Activated T-helper 9 cell treated with anti-CD3 and anti-CD28 coated beads, Interleukin-2, amount 50 U/mL, for 16 hours (primary cell): ENCODE measurements around the gene GXYLT1.
"Not testable (repeated sequence)": the region's sequence is repeated elsewhere in the genome, so short reads cannot be mapped to it uniquely, and the experiment has no call there.

Experiments
- DNase-seq: peaks from one replicate; pipeline ENCODE4 v3.0.0-alpha.2; 2020; ENCODE audit warnings: low read depth

Gene GXYLT1

DNA sequence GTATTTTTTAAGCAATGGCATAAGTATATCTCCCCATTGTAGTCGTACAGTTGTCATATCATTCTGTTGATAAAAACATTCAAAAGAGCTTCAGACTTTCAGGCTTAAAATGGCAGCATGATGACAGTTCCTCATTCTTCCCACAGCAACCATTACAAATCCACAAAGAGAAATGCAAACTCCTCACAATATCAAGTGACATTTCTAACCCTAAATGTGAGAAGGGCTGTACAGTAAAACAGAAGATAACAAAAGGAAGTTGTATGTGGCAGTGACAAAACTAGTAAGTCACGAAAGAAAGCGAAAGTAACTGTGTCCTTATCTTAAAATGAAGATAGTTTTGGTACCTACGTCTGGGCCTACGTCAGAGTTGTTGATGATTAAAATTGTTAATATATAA is 46.7 kb downstream of the GXYLT1 start:
- no peak for DNase-seq

DNA sequence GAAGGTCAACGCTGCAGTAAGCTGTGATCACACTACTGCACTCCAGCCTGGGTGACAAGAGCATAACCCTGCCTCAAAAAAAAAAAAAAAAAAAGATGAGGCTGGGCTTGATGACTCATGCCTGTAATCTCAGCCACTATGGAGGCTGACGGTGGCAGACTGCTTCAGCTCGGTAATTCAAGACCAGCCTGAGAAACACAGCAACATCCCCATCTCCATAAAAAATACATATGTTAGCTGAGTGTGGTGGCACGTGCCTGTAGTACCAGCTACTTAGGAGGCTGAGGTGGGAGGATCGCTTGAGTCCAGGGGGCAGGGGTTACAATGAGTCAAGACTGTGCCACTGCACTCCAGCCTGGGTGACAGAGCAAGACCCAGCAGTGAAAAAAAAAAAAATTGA is 50.4 kb downstream of the GXYLT1 start:
- no peak for DNase-seq

DNA sequence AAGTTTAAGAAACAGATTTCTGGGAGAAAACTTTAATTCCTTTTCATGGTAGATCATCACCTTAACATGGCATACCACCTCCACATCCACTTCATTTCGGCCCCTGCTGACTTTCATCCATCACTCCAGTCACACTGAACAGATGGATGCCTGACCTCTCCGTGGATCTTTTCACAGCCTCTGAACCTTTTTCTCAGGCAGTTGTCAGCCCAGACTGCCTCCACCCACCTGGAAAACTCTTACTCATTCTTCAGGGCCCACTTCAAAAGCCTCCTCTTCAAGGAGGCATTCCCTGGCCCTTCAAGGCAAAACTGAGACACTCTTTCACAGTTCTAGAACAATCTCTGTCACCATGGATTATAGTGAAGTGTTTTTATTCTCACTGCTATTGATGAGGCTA is 52.9 kb downstream of the GXYLT1 start:
- DNase-seq, result no peak

DNA sequence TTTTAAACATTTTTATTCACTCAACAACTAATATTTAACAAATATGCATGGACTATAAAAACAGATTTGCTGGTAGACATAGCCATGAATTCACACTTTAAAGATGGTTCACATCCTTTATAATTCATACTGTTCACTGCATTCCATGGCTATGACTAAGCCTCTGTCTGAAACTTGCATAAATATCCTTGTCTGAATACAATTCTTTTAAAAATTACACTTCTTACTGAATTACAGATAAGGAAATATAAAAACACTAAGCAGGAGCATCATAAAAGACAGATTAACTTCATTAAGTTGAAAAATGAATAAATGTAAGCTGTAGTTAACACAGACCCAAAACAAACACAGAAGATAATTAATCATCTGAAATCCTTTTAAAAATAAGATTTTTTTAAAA is 53.8 kb downstream of the GXYLT1 start:
- DNase-seq, result no peak

DNA sequence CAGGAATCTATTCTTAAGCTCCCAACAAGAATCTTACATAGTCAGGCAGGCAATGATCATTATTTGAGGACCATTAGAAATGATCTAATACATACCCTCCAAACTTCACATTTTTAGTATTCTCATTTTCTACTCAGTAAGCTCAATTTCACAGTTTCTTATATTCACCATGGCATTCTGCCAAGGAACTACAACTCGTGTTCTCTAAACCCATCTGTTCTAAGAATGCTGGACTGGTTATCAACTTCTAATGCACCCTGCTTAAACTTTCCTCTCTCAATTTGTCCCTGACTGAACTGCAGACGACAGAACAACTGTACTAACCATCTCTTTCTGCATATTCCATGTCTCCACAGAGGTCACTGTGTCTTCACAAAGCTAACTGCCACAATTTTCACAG is 58.6 kb downstream of the GXYLT1 start:
- no peak for DNase-seq

DNA sequence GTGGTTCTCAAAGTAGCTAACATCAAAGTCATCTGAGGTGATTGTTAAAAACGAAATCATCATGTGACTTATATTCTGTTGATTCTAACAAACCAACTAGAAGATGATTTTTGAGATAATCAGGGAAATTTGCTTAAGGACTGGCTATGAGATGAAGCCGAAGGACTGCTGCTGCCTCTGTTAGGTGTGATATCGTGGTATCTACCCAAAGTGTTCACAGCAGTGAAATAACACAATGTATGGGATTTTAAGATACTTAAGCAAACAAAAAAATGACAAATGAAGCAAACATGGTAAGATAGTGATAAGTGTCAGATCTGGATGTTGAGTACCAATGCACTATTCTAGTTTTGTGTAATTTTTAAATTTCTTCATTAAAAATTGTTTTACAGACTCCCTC is 59.1 kb downstream of the GXYLT1 start:
- no peak for DNase-seq

DNA sequence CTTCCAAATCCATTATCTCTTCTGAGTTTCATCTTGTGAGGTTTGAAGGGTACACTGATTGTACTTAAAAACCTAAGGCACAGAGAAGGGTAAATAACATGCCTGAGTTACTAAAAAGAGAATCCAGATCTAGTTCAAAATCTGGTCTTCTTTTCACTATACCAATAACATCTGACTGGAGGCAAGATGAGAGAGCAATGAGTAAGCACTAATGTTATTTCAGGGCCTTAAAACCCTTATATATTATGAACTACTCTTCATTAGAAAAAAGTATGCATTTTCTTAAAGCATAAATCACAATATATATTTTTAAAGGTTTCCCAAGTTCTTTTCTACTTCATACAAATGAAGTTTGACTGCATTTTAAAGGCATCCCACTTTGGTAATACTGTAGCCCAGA is 60.2 kb downstream of the GXYLT1 start:
- DNase-seq, result no peak

DNA sequence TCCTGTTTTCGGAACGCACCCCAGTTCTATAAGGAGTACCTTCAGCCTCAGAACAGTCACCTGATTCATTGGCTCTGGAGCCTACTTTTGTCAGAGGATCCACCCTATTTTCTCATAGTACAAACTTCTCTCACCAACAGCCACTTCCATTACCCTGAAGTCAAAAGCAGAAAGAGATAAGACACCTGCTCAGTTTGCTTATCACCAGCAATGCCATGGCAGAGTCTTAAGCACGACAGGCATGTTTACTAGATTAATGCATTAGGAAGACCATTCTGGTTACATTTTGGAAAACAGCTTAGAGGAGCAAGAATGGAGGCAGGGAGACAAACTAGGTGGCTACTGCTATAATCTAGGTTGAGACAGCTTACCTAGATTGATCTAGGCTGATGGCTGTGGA is 67.7 kb downstream of the GXYLT1 start:
- no peak for DNase-seq

DNA sequence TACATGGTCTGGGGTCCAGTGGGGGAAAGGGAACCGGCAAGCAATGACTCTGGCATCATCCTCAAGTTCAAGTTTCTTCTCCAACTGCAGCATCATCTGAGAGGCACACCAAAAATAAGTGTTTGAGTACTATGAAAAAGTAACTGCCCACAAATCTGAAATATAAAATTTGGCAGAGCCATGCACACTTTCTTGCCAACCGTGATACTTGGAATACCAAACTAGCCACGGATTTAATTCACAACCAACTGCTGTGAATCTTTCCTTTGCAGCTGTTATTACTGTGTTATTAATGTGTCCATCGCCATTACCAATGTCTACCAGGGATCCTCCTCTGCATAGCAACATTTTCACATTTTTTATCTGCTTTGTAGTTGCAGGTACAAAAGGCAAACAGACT is 74.6 kb downstream of the GXYLT1 start:
- DNase-seq, result no peak

DNA sequence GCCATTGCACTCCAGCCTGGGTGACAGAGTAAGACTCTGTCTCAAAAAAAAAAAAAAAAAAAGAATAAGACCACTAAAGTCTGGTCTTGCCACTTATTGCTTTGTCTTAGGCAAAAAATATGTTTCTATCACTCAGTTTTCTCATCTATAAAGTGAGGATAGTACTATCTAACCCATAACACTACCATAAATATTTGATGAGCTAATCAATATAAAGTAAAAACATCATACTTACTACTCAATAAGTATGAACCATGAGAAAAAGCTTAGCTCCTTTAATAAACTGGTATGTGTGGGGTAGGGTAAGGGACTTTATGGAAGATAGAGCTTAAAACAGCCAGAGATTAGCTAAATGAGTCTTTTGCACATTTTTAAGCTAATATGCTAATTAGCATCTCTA is 85.5 kb downstream of the GXYLT1 start:
- no peak for DNase-seq

DNA sequence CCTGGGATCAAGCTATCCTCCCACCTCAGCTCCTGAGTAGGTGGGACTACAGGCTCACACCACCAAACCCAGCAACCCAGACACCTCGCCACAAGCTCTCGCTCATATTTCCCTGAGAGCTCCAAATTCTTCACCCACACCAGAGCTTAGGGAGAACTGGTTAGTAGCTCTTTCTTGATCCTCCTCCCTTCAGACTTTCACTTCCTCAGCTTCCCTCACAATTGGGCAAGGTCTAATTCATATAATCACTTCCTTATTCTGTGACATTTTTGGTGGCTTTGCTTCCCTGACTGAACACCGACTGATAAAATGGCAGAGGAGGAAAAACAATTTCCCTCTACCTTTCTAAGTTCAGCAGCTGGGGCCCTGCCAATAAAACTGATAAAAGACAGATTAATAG is 88.5 kb downstream of the GXYLT1 start:
- no peak for DNase-seq

DNA sequence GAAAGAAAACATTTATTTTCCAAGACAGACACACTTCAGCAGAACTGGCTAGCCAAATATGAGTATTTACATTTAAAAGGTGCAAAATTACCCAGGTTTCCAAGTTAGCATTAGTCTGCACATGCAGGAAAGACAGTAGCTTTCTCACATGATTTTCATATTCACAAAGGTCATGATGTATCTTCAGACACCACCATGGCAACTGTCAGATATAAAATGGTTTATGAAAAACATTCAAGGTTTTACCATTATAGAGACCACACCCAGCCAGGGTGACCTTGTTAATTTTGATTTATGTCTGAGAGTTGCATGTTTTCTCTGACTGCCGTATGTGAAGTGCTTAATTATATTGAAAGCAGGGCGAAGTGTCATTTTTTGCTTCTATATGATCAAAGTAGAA is 91.2 kb downstream of the GXYLT1 start:
- DNase-seq, result no peak

DNA sequence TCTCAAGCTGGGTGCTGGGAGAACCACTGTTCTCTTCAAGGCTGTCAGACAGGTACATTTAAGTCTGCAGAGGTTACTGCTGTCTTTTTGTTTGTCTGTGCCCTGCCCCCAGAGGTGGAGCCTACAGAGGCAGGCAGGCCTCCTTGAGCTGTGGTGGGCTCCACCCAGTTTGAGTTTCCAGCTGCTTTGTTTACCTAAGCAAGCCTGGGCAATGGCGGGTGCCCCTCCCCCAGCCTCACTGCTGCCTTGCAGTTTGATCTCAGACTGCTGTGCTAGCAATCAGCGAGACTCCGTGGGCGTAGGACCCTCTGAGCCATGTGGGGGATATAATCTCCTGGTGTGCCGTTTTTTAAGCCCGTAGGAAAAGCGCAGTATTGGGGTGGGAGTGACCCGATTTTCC is 95.7 kb downstream of the GXYLT1 start:
- DNase-seq, result not testable (repeated sequence)

DNA sequence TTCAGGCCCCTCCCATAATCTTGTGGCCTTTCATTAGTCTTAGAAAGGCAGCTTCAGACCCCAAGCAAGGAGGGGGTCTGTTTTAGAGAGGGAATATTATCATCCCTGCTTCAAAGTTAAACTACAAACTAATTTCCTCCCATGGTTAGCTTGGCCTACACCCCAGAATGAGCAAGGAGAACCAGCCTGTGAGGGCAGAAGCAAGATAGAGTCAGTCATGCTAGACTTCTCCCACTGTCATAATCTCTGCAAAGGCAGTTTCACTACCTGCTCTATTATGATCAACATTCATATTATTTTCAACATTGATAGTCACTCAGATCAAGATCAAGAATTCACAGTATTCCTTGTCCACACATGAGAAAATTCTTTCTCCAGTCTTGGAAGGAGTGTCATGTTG is 105.1 kb downstream of the GXYLT1 start:
- DNase-seq, result no peak

DNA sequence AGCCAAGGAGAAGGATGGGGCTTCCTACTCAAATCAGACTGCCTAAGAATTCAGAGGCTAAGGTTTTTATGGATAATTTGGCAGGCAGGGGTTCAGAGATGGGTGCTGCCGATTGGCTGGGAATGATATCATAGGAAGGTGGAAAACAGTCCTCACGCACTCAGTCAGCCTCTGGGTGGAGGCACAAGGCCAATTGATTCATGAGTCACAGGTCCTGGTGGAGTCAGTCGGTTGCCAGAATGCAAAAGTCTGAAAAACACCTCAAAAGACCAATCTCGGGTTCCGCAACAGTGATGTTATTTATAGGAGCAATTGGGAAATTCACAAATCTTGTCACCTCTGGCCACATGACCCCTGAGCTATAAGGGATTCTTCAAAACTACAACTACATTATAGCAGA is 105.5 kb downstream of the GXYLT1 start:
- no peak for DNase-seq

DNA sequence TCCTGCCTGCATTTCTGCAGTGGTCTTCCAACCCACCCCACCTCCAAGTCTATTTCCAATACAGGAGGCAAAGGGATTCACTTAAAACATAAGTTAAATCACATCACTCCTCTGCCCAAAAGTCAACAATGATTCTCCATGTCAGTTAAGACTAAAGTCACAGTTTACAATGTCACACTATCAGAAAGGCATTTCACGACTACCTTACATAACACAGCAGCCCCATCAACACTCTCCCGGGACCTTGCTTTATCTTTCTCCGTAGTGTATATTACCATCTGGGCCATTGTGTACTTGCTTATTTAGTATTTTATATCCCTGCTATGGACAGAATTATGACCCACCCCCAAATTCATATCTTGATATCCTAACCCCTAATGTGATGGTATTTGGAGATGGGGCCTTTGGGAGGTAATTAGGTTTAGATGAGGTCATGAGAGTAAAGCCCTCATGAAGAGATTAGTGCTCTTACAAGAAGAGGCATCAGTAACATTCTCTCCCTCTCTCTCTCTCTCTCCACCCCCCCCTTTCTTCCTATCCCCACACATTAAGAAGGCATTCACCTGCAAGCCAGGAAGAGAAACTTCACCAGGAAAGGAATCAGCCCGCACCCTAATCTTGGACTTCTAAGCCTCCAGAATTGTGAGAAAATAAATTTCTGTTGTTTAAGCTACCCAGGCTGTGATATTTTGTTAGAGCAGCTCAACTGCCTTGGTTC is 112.7 kb downstream of the GXYLT1 start:
- no peak for DNase-seq
